ENCODE data around the gene TFB2M.
"Not testable (repeated sequence)": the region's sequence is repeated elsewhere in the genome, so short reads cannot be mapped to it uniquely, and the experiment has no call there.

Gene TFB2M

GRCh38 chr1:246566128-246566812 is at the start of gene TFB2M, which contains the start of gene CNST:
Gene TFB2M, minus strand, starts transcription at chr1:246566261. Its CDS starts 123 bp downstream, at chr1:246566138.
Gene CNST, plus strand, starts transcription at chr1:246566456. Its CDS starts 25,107 bp downstream, at chr1:246591563.
- in situ Hi-C loops (cut with HindIII; ENCODE audit: low pct_ligation_motif_present, low pct_unique_long_range_greater_than_20kb, low sequenced_read_pairs), result no loop called here
- DNase-seq, result peak; percentile 99

- no peak for DNase-seq
- in situ Hi-C loops (cut with HindIII; ENCODE audit: low pct_ligation_motif_present, low pct_unique_long_range_greater_than_20kb, low sequenced_read_pairs), result no loop called here
These were observed 47.2 kb upstream of the TFB2M start for GRCh38 chr1:246613096-246613758.

- in situ Hi-C loops (cut with HindIII; ENCODE audit: low pct_ligation_motif_present, low pct_unique_long_range_greater_than_20kb, low sequenced_read_pairs), result no loop called here
- DNase-seq, result no peak
These were observed 43.6 kb upstream of the TFB2M start for GRCh38 chr1:246609632-246610031.

DNA sequence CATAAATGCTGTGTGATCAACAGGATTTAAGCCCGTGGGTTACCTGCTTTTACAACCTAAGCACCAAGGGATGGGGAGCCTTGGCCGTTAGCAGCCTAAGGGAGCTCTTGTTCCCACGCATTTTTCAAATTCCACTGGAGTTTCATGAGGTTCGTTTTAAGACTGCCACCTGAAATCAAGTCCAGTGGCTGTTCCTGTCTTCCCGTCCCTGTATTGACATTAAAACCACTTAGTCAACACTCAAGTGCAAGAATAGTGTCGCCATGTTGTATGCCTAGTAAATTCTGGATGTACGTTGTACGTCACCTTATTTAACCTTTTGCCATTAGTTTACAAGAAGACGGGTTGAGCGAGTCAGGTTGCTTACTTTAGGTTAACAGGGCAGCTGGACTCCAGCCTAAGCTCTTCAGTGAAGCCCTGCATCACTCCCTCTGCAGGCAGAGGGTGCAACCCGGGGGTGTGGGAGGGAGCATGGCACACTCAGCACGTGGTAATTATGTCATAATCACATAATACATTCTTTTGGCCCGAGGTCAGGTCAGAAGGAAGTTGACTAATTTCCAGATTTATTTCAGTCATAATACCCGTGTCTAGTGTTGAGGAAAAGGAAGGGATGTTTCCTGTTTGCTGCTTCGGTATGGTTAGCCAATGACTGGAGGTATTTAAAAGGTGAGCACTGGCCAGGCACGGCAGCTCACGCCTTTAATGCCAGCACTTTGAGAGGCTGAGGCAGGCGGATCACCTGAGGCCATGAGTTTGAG is 42.7 kb upstream of the TFB2M start:
- DNase-seq, result peak; percentile 89
- in situ Hi-C loops (cut with HindIII; ENCODE audit: low pct_ligation_motif_present, low pct_unique_long_range_greater_than_20kb, low sequenced_read_pairs), result no loop called here

DNA sequence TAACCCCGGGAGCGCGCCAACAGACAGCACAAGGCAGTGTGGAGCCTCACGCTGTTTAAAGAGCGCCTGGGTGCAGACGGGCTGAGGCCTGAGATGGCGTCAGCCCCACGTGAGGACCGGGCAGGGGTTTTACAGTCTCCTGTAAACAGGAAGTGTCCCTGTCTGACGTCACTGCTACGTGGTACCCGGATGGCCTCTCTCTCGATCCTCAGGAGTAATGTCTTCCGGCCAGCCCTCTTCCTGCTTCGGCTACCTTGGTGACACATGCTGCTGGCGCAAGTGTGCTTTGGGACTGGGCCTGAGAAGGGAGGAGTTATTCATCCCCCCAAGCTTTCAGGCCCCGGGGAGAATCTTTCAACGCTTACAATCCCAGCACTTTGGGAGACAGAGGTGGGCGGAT is 41.4 kb upstream of the TFB2M start:
- DNase-seq, result no peak
- in situ Hi-C loops (cut with HindIII; ENCODE audit: low pct_ligation_motif_present, low pct_unique_long_range_greater_than_20kb, low sequenced_read_pairs), result no loop called here

- DNase-seq; in situ Hi-C loops (cut with HindIII; ENCODE audit: low pct_ligation_motif_present, low pct_unique_long_range_greater_than_20kb, low sequenced_read_pairs): not testable (repeated sequence)
These were observed 39.2 kb upstream of the TFB2M start for GRCh38 chr1:246605231-246605630.

- DNase-seq, result no peak
- in situ Hi-C loops (cut with HindIII; ENCODE audit: low pct_ligation_motif_present, low pct_unique_long_range_greater_than_20kb, low sequenced_read_pairs), result no loop called here
These were observed 36.1 kb upstream of the TFB2M start for GRCh38 chr1:246602194-246602593.

GRCh38 chr1:246600579-246600978 is 34.5 kb upstream of the TFB2M start:
- no peak for DNase-seq
- in situ Hi-C loops (cut with HindIII; ENCODE audit: low pct_ligation_motif_present, low pct_unique_long_range_greater_than_20kb, low sequenced_read_pairs), result no loop called here

DNA sequence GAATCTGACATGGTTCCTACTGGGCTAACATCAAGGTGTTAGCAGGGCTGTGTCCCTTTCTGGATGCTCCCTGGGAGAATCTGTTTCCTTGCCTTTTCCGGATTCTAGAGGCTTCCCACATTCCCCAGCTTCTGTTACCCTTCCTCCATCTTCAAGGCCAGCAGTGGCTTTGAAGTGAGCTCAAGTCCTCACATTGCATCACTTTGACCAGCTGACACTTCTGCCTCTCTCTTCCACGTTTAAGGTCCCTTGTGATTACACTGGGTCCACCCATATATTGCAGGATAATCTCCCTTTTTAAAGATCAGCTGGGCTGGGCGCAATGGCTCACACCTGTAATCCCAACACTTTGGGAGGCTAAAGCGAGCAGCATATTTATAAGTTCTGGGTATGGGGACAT is 33.3 kb upstream of the TFB2M start:
- in situ Hi-C loops (cut with HindIII; ENCODE audit: low pct_ligation_motif_present, low pct_unique_long_range_greater_than_20kb, low sequenced_read_pairs), result no loop called here
- DNase-seq, result no peak

DNA sequence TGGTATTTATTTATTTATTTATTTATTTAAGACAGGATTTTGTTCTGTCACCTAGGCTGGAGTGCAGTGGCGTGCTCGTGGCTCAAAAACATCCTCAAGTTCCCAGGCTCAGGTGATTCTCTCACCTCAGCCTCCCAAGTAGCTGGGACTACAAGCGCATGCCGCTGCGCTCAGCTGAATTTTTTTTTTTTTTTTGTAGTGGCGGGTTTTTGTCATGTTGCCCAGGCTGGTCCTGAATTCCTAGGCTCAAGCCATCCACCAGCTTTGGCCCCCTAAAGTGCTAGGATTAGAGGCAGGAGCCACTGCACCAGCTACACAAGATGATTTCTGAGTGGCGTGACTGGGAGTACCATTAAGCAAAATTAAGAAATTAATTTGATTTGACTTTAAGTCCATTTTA is 31.9 kb upstream of the TFB2M start:
- DNase-seq, result no peak

DNA sequence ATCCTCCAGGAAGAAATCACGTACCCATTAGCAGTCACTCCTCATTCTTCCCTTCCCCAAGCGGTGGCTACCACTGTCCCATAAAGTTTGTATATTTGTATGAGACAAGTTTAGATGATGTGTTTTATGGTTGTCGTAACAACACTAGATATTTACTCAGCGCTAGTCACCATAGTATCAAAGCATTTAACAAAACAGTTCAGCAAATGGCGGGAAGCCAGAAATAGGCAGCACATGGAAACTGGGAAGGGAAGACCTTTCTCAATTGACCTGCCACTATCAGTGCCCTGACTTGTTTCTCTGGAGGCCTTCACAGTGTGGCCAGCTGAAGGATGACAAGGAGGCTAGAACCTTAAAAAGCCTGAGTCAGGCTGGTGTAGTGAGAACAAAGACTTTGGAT is 31.3 kb upstream of the TFB2M start:
- in situ Hi-C loops (cut with HindIII; ENCODE audit: low pct_ligation_motif_present, low pct_unique_long_range_greater_than_20kb, low sequenced_read_pairs), result no loop called here
- DNase-seq, result no peak

More for the DNA sequence above, 31.9 kb upstream of the TFB2M start:
- in situ Hi-C loops (cut with HindIII; ENCODE audit: low pct_ligation_motif_present, low pct_unique_long_range_greater_than_20kb, low sequenced_read_pairs), result no loop called here

- in situ Hi-C loops (cut with HindIII; ENCODE audit: low pct_ligation_motif_present, low pct_unique_long_range_greater_than_20kb, low sequenced_read_pairs), result no loop called here
- DNase-seq, result no peak
These were observed 29.1 kb upstream of the TFB2M start for GRCh38 chr1:246595146-246595545.

DNA sequence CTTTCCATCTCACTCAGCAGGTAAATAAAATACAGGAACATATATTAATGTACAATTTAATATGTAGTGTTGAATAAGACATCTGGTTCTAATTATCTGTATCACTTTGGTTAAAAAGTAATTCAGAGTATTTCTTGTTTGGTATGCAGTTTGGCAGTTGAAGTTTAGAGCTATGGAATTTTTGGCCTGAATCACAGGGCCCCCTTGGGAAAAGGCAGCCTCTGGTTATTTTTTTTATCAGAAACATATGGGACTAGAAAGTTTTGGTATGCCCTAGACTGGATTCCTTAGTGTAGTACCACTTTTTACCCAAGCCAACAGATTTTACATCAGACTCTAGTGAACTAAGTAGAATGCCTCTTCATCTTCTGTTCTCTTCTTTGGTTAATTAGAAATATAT is 26.6 kb upstream of the TFB2M start:
- in situ Hi-C loops (cut with HindIII; ENCODE audit: low pct_ligation_motif_present, low pct_unique_long_range_greater_than_20kb, low sequenced_read_pairs), result no loop called here
- DNase-seq, result peak; percentile 51

- in situ Hi-C loops (cut with HindIII; ENCODE audit: low pct_ligation_motif_present, low pct_unique_long_range_greater_than_20kb, low sequenced_read_pairs), result no loop called here
- no peak for DNase-seq
These were observed 25.9 kb upstream of the TFB2M start for GRCh38 chr1:246591958-246592357.

- in situ Hi-C loops (cut with HindIII; ENCODE audit: low pct_ligation_motif_present, low pct_unique_long_range_greater_than_20kb, low sequenced_read_pairs), result no loop called here
- DNase-seq, result no peak
These were observed 25.4 kb upstream of the TFB2M start for GRCh38 chr1:246591504-246591903.

- in situ Hi-C loops (cut with HindIII; ENCODE audit: low pct_ligation_motif_present, low pct_unique_long_range_greater_than_20kb, low sequenced_read_pairs), result no loop called here
- no peak for DNase-seq
These were observed 25.0 kb upstream of the TFB2M start for GRCh38 chr1:246591047-246591446.

GRCh38 chr1:246589919-246590318 is 23.9 kb upstream of the TFB2M start:
- DNase-seq; in situ Hi-C loops (cut with HindIII; ENCODE audit: low pct_ligation_motif_present, low pct_unique_long_range_greater_than_20kb, low sequenced_read_pairs): not testable (repeated sequence)

DNA sequence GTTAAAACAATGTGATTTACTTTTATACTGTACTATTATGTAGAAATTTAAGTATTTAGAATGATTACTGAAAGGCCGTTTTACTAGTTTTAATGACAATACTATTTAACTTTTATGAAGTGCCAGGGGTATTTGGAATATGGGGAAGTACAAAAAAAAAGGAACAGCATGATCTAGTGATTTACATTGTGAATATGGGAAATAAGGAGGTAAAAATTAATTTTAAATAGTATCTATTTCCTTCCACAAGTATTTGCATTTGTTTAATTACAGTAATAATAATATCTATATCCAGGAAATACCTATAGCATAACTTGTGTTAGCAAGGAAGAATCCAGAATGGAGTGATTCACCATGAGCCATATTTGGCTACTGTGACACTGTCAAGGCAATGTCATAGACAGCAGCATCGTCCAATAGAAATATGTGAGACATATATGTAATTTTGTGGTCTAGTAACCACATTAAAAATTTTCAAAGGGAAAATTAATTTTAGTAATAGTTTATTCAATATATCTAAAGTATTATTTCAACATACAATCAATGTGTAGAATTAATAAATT is 22.2 kb upstream of the TFB2M start:
- DNase-seq, result no peak
- in situ Hi-C loops (cut with HindIII; ENCODE audit: low pct_ligation_motif_present, low pct_unique_long_range_greater_than_20kb, low sequenced_read_pairs), result no loop called here

- DNase-seq, result no peak
- in situ Hi-C loops (cut with HindIII; ENCODE audit: low pct_ligation_motif_present, low pct_unique_long_range_greater_than_20kb, low sequenced_read_pairs), result no loop called here
These were observed 21.5 kb upstream of the TFB2M start for GRCh38 chr1:246587606-246588005.

Measured in ACHN (cell line).